Testis (tissue), 2 donors: ENCODE measurements around the gene DDT.
A peak's percentile ranks its signal among the peaks of the same experiment; 100 is the strongest.

ENCODE experiments used
- POLR2A ChIP-seq: fragments of 450-650 bp; IDR thresholded peaks from one replicate; pipeline ENCODE4 v1.6.1; 2017; ENCODE audit warnings: antibody characterized with exemption, mild to moderate bottlenecking, moderate library complexity
- TF ChIP-seq, protein P1 (sequence below), 3 experiments: fragments of 450-650 bp in 2 of 3; fragments of 200-600 bp in 1 of 3; sonication (generic) in 1 of 3; IDR thresholded peaks; one replicate each; pipeline ENCODE4 v1.5.1; 2016 to 2019; ENCODE audit warnings: antibody characterized with exemption in 3 of 3, mild to moderate bottlenecking in 2 of 3, moderate library complexity in 1 of 3

GRCh38 chr22:23984430-23984829 is 10.2 kb upstream of the DDT start:
- TF ChIP-seq, protein P1, sequence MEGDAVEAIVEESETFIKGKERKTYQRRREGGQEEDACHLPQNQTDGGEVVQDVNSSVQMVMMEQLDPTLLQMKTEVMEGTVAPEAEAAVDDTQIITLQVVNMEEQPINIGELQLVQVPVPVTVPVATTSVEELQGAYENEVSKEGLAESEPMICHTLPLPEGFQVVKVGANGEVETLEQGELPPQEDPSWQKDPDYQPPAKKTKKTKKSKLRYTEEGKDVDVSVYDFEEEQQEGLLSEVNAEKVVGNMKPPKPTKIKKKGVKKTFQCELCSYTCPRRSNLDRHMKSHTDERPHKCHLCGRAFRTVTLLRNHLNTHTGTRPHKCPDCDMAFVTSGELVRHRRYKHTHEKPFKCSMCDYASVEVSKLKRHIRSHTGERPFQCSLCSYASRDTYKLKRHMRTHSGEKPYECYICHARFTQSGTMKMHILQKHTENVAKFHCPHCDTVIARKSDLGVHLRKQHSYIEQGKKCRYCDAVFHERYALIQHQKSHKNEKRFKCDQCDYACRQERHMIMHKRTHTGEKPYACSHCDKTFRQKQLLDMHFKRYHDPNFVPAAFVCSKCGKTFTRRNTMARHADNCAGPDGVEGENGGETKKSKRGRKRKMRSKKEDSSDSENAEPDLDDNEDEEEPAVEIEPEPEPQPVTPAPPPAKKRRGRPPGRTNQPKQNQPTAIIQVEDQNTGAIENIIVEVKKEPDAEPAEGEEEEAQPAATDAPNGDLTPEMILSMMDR (IDR thresholded peaks at IDR 0.05): peak in 1 of 3 experiments; percentile 26
- no peak for TF ChIP-seq POLR2A
